ENCODE results near the gene CIB4. TPM values are rescaled to one million over a fixed set of nuclear protein-coding genes. Genes with fewer than 3 reads are reported as not detected.

The CIB4 gene
- total RNA-seq, 1 donor from 2014 or later = not detected

- no peak for DNase-seq
- TF ChIP-seq, protein P1, sequence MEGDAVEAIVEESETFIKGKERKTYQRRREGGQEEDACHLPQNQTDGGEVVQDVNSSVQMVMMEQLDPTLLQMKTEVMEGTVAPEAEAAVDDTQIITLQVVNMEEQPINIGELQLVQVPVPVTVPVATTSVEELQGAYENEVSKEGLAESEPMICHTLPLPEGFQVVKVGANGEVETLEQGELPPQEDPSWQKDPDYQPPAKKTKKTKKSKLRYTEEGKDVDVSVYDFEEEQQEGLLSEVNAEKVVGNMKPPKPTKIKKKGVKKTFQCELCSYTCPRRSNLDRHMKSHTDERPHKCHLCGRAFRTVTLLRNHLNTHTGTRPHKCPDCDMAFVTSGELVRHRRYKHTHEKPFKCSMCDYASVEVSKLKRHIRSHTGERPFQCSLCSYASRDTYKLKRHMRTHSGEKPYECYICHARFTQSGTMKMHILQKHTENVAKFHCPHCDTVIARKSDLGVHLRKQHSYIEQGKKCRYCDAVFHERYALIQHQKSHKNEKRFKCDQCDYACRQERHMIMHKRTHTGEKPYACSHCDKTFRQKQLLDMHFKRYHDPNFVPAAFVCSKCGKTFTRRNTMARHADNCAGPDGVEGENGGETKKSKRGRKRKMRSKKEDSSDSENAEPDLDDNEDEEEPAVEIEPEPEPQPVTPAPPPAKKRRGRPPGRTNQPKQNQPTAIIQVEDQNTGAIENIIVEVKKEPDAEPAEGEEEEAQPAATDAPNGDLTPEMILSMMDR (IDR thresholded peaks at IDR 0.05) = no peak
- ChIA-PET POLR2A (no interaction called here), CTCF (no interaction called here)
- ATAC-seq (ENCODE audit: low read depth) = no peak
- peaks cover 6% of the 10 kb centered on the region for H3K27me3 Mint-ChIP-seq
- no peak overlapping the region for H3K27ac Mint-ChIP-seq
- no peaks in the 10 kb centered on the region for H3K36me3 Mint-ChIP-seq (ENCODE audit: low read depth)
- no peak overlapping the region for H3K4me3 Mint-ChIP-seq
- H3K4me1 Mint-ChIP-seq = no peaks in the 10 kb centered on the region
- H3K9me3 Mint-ChIP-seq = no peaks in the 10 kb centered on the region
- intact Hi-C loops (cut with micrococcal nuclease) = no loop called here
Observed at GRCh38 chr2:26628561-26629345, 12.4 kb downstream of the CIB4 start.

GRCh38 chr2:26627350-26628105 is 13.6 kb downstream of the CIB4 start:
- CTCF ChIA-PET = no interaction called here

GRCh38 chr2:26626606-26627005 is 14.6 kb downstream of the CIB4 start:
- Mint-ChIP-seq H3K27ac (no peak overlapping the region), H3K27me3 (peaks cover 2% of the 10 kb centered on the region), H3K36me3 (ENCODE audit: low read depth) (no peaks in the 10 kb centered on the region), H3K4me3 (no peak overlapping the region), H3K4me1 (no peaks in the 10 kb centered on the region), H3K9me3 (no peaks in the 10 kb centered on the region)
- ATAC-seq (ENCODE audit: low read depth) = no peak
- intact Hi-C loops (cut with micrococcal nuclease) = no loop called here
- CTCF ChIA-PET = no interaction called here
- DNase-seq = no peak
- TF ChIP-seq, protein P1 (IDR thresholded peaks at IDR 0.05) = no peak
- POLR2A ChIA-PET = no interaction called here

More at GRCh38 chr2:26627350-26628105, 13.6 kb downstream of the CIB4 start:
- TF ChIP-seq, protein P1 (IDR thresholded peaks at IDR 0.05) = no peak
- Mint-ChIP-seq H3K4me1 (no peaks in the 10 kb centered on the region), H3K27me3 (peaks cover 6% of the 10 kb centered on the region), H3K27ac (no peak overlapping the region), H3K4me3 (no peak overlapping the region), H3K36me3 (ENCODE audit: low read depth) (no peaks in the 10 kb centered on the region), H3K9me3 (no peaks in the 10 kb centered on the region)
- DNase-seq (no peak), ATAC-seq (ENCODE audit: low read depth) (no peak)
- intact Hi-C loops (cut with micrococcal nuclease) = no loop called here
- POLR2A ChIA-PET = no interaction called here

- H3K36me3 Mint-ChIP-seq (ENCODE audit: low read depth) = no peaks in the 10 kb centered on the region
- H3K4me3 Mint-ChIP-seq = no peak overlapping the region
- H3K4me1 Mint-ChIP-seq = peaks cover 4% of the 10 kb centered on the region
- peaks cover 3% of the 10 kb centered on the region for H3K27me3 Mint-ChIP-seq
- no peak for DNase-seq
- no peaks in the 10 kb centered on the region for H3K9me3 Mint-ChIP-seq
- intact Hi-C loops (cut with micrococcal nuclease) = no loop called here
- H3K27ac Mint-ChIP-seq = no peak overlapping the region
- CTCF ChIA-PET = no interaction called here
- no peak for ATAC-seq (ENCODE audit: low read depth)
- POLR2A ChIA-PET = no interaction called here
- TF ChIP-seq, protein P1 (IDR thresholded peaks at IDR 0.05) = no peak
Observed at GRCh38 chr2:26623541-26624495, 17.3 kb downstream of the CIB4 start.

All from activated B cell treated with CpG ODN at 0.5 μM for 24 hours (primary cell).